K562 (cell line): ENCODE results near the gene SBF1. TPM values are rescaled to one million over a fixed set of nuclear protein-coding genes. Genes with fewer than 3 reads are reported as not detected.

ENCODE experiments used
- ATAC-seq: fragments of 200-7000 bp; cut with Tn5 transposase; 3 replicates; pipeline ENCODE4 v1.9.1; 2020; ENCODE audit warnings: moderate library complexity
- BruUV-seq: library from RNA; stranded (reverse); fragments of 400-500 nt; replicated peaks from 2 replicates; lab custom pipeline; 2021; lab: Mats Ljungman, UMichigan
- CTCF ChIA-PET: fragments of 300-600 bp; formaldehyde crosslinking; extraction: SDS; loops from one replicate; lab custom pipeline; 2021; ENCODE audit warnings: low intra/inter-chr PET ratio; lab: Yijun Ruan, JAX
- POLR2A ChIA-PET: fragments of 300-600, 350-650 bp; sonication (Branson Sonifier 250); formaldehyde crosslinking; extraction: SDS; loops from one replicate; lab custom pipeline; 2021; ENCODE audit warnings: antibody characterized with exemption, inconsistent platforms; lab: Yijun Ruan, JAX
- DNase-seq, 4 experiments: peaks; one replicate each; pipeline versions ENCODE4 v3.0.0 to v3.0.0-alpha.2; 2011 to 2018; ENCODE audit warnings: low spot score in 3 of 4, mixed read lengths in 3 of 4; ENCODE audit errors: extremely low read depth in 1 of 4
- FAIRE-seq: peaks from 2 replicates; lab custom pipeline; 2011; peaks lifted over from hg19 to GRCh38; lab: Jason Lieb, UNC
- H2AFZ ChIP-seq: 2 replicates; pipeline ENCODE4 v1.6.0; 2011; ENCODE audit warnings: low read depth, low read length, control low read depth, inconsistent platforms
- H3K27ac ChIP-seq: fragments of 200-600 bp; 3 replicates; pipeline ENCODE4 v1.8.0; 2011; ENCODE audit warnings: low read depth, mild to moderate bottlenecking, control low read depth, inconsistent platforms, low read length, moderate library complexity, mixed read lengths; ENCODE audit errors: extremely low read depth
- H3K27me3 ChIP-seq, 2 experiments: fragments of 300-600 bp in 1 of 2; 2 replicates in 1 of 2; 3 replicates in 1 of 2; pipeline versions ENCODE4 v1.6.0 to v1.8.0; 2011; ENCODE audit warnings: inconsistent platforms in 2 of 2, low read length in 2 of 2, mild to moderate bottlenecking in 1 of 2, mixed read lengths in 1 of 2, moderate library complexity in 1 of 2; ENCODE audit not compliant: control insufficient read depth in 2 of 2, insufficient read depth in 2 of 2
- H3K36me3 ChIP-seq: fragments of 300-600 bp; 3 replicates; pipeline ENCODE4 v1.8.0; 2011; ENCODE audit warnings: mild to moderate bottlenecking, low read length, inconsistent platforms; ENCODE audit not compliant: control insufficient read depth, insufficient read depth
- H3K4me1 ChIP-seq, 2 experiments: fragments of 200-600 bp in 1 of 2; replicated peaks in 1 of 2; 2 replicates in 1 of 2; 3 replicates in 1 of 2; pipeline versions ENCODE4 v1.5.1 to v1.8.0; 2011; ENCODE audit warnings: inconsistent platforms in 2 of 2, low read length in 2 of 2, mild to moderate bottlenecking in 1 of 2, mixed read lengths in 1 of 2, moderate library complexity in 1 of 2; ENCODE audit not compliant: control insufficient read depth in 2 of 2, insufficient read depth in 2 of 2
- H3K4me2 ChIP-seq: 2 replicates; pipeline ENCODE4 v1.6.1; 2011; ENCODE audit warnings: low read length, control low read depth, inconsistent platforms, mixed read lengths; ENCODE audit not compliant: insufficient read depth
- H3K4me3 ChIP-seq: fragments of 200-600 bp; sonication (generic), shearing (Covaris generic); 2 replicates; pipeline ENCODE4 v1.5.1; 2016; ENCODE audit warnings: control low read depth, inconsistent platforms
- H3K79me2 ChIP-seq: fragments of 200-600 bp; 3 replicates; pipeline ENCODE4 v1.8.0; 2011; ENCODE audit warnings: low read length, inconsistent platforms; ENCODE audit not compliant: control insufficient read depth, insufficient read depth
- H3K9ac ChIP-seq, 2 experiments: 2 replicates each; pipeline versions ENCODE4 v1.6.0 to v1.6.1; 2011; ENCODE audit warnings: low read depth in 2 of 2, low read length in 2 of 2, control low read depth in 1 of 2, inconsistent platforms in 1 of 2, mild to moderate bottlenecking in 1 of 2, mixed read lengths in 1 of 2; ENCODE audit not compliant: insufficient read depth in 1 of 2
- H3K9me1 ChIP-seq: one replicate; pipeline ENCODE4 v1.6.0; 2011; ENCODE audit warnings: inconsistent platforms, mild to moderate bottlenecking, low read length, moderate library complexity; ENCODE audit not compliant: control insufficient read depth, insufficient read depth
- H3K9me3 ChIP-seq: replicated peaks from 2 replicates; pipeline ENCODE4 v1.5.1; 2011; ENCODE audit warnings: low read depth, low read length, inconsistent platforms; ENCODE audit not compliant: control insufficient read depth, insufficient read depth
- H4K20me1 ChIP-seq: replicated peaks from 2 replicates; pipeline ENCODE4 v1.6.1; 2011; ENCODE audit warnings: low read length, inconsistent platforms, mixed read lengths; ENCODE audit not compliant: control insufficient read depth, insufficient read depth
- CEBPG ChIP-seq, 3 experiments: fragments of 200-800 bp in 1 of 3; sonication (Bioruptor generic) in 1 of 3; sonication (generic) in 1 of 3; formaldehyde crosslinking in 1 of 3; IDR thresholded peaks in 2 of 3; conservative IDR thresholded peaks in 1 of 3; 2 replicates each; pipeline versions ENCODE4 v1.6.1 to v1.8.0; 2016 to 2022; ENCODE audit warnings: missing compliant biosample characterization in 2 of 3, missing genetic modification characterization in 2 of 3, mild to moderate bottlenecking in 1 of 3, missing genetic modification reagents in 1 of 3
- CUX1 ChIP-seq: fragments of 200-800 bp; sonication (Bioruptor generic); IDR thresholded peaks from 2 replicates; pipeline ENCODE4 v1.6.1; 2016; ENCODE audit warnings: missing genetic modification characterization, missing compliant biosample characterization
- TEAD4 ChIP-seq, 2 experiments: sonication (generic) in 1 of 2; formaldehyde crosslinking in 1 of 2; IDR thresholded peaks; 2 replicates each; pipeline versions ENCODE4 v1.6.1 to v1.8.0; 2012 to 2022; ENCODE audit warnings: borderline replicate concordance in 1 of 2, inconsistent platforms in 1 of 2, low read length in 1 of 2, mild to moderate bottlenecking in 1 of 2, missing genetic modification reagents in 1 of 2
- XRCC4 ChIP-seq: IDR thresholded peaks from one replicate; pipeline ENCODE4 v1.6.1; 2011; ENCODE audit not compliant: insufficient read depth, insufficient read length; ENCODE audit errors: extremely low read depth
- WGBS: fragments of 100-300 bp; shearing (Covaris generic); methylation state at CpG from one replicate; pipeline ENCODE4 v1.1.6; 2016; ENCODE audit warnings: low coverage, mixed read lengths; ENCODE audit not compliant: insufficient coverage; ENCODE audit errors: missing lambda C conversion rate; 5-methylcytosine and 5-hydroxymethylcytosine counted together
- in situ Hi-C: fragments of 300-500 bp; cut with MboI; formaldehyde crosslinking; loops from 4 replicates; pipeline ENCODE4 v1.15.0; 2018; ENCODE audit warnings: inconsistent platforms, mixed read lengths
- intact Hi-C: fragments of 100-400 bp; cut with micrococcal nuclease; formaldehyde crosslinking; loops from 2 replicates; pipeline ENCODE4 v1.14.2; 2022
- polyA plus RNA-seq, 8 experiments: library from polyadenylated mRNA; depleted of rRNA in 4 of 8; stranded (reverse) in 5 of 8; unstranded in 3 of 8; fragments of >200 nt; fragmentation: Nextera tagmentation in 2 of 8; fragmentation: Illumina TruSeq in 1 of 8; extraction: Ambion mirVana in 2 of 8; extraction: Trizol in 1 of 8; gene quantifications; 2 replicates each; pipeline versions ENCODE4 v1.2.1 to v1.2.3, GENCODE V29; 2011 to 2014; ENCODE audit warnings: inconsistent platforms in 1 of 8, missing spikeins in 1 of 8
- total RNA-seq, 7 experiments: library from RNA; depleted of rRNA in 6 of 7; stranded (reverse); fragments of >200 nt in 6 of 7; fragmentation: Illumina TruSeq in 2 of 7; extraction: Trizol in 2 of 7; gene quantifications; 2 replicates each; pipeline versions ENCODE4 v1.2.1 to v1.2.3, GENCODE V29; 2011 to 2021; ENCODE audit warnings: low replicate concordance in 1 of 7

Gene SBF1
- total and polyA plus RNA-seq, 9 of the 15 experiments (the other 6 are each of a cell fraction or from before 2014, with no cell fraction given), result 0.44 to 50.4 (median 11.4) TPM

DNA sequence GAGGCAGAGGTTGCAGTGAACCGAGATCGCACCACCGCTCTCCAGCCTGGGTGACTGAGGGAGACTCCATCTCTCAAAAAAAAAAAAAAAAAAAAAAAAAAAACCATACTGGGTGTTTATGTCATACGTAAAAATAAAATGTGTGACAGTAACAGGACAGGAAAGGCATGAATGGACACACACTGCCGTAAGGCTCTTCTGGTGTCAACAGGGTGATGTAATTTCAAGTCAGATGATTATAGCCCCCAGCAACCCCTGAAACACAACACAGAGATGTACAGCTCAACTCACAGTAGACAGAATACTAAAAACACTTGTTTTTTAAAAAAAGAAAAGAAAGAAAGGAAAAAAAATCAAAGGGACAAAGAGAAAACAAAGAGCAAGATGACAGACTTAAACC lies 22.2 kb downstream of the SBF1 start:
- no peak for DNase-seq
- no peak overlapping the region for H3K4me3 ChIP-seq
- H3K4me2 ChIP-seq, result no peak overlapping the region
- H3K27ac ChIP-seq, result peak overlapping the region; percentile 31; the same call in 1 of the 3 replicates
- BruUV-seq, result no TSS peak
- peak; percentile 15 for FAIRE-seq
- no peaks in the 10 kb centered on the region for H4K20me1 ChIP-seq
- POLR2A ChIA-PET, result interaction anchor here (1.0 kb wide), 1 partner anchor 33 kb away, joined by 3 read pairs; no protein-coding TSS in a partner anchor
- H3K9me3 ChIP-seq, result no peaks in the 10 kb centered on the region
- WGBS, result 68% methylated on average over 3 of the region's 5 CpGs
- intact Hi-C loops, result no loop called here
- peaks cover 2% of the 10 kb centered on the region for H3K9me1 ChIP-seq
- no peak overlapping the region for H2AFZ ChIP-seq
- H3K9ac ChIP-seq, result no peak overlapping the region
- H3K79me2 ChIP-seq, result no peaks in the 10 kb centered on the region
- CTCF ChIA-PET, result interaction anchor here (0.7 kb wide), 1 partner anchor 113 kb away, joined by 3 read pairs; no protein-coding TSS in a partner anchor
- TF ChIP-seq TEAD4 (IDR thresholded peaks at IDR 0.05; ENCODE audit: low read length) (no peak), TEAD4 (CRISPR knock-in tag; IDR thresholded peaks at IDR 0.05; ENCODE audit: borderline replicate concordance) (no peak), CEBPG (CRISPR knock-in tag; IDR thresholded peaks at IDR 0.05) (no peak), CEBPG (tag; conservative IDR thresholded peaks at IDR 0.05 in 1 of 2, IDR thresholded peaks at IDR 0.05 in 1 of 2) (peak in 1 of 2 experiments; percentile 64; a peak in 2 of 4 replicates), XRCC4 (no peak), CUX1 (CRISPR knock-in tag) (no peak)
- TF ChIP-seq, all 486 proteins: peak for 1
- in situ Hi-C loops, result no loop called here
- Histone ChIP-seq H3K36me3 (peaks cover 47% of the 10 kb centered on the region; the same call in 1 of the 3 replicates), H3K27me3 (no peaks in the 10 kb centered on the region), H3K4me1 (peaks cover 0 to 20% of the 10 kb centered on the region in 2 experiments; a peak in 2 of 5 replicates)
- no peak for ATAC-seq
